Measurements from ENCODE around the gene CHIT1. TPM values are rescaled to one million over a fixed set of nuclear protein-coding genes. Genes with fewer than 3 reads are reported as not detected.
"Not testable (repeated sequence)": the region's sequence is repeated elsewhere in the genome, so short reads cannot be mapped to it uniquely, and the experiment has no call there.

The CHIT1 gene
- total RNA-seq, 2 experiments from 2014 or later: 0.39 to 0.50 TPM

- H3K36me3 Mint-ChIP-seq (ENCODE audit: low read depth); POLR2A ChIA-PET; ATAC-seq; DNase-seq; H3K4me3 Mint-ChIP-seq; CTCF ChIA-PET; H3K27ac Mint-ChIP-seq; H3K4me1 Mint-ChIP-seq (ENCODE audit: low read depth): not testable (repeated sequence)
- peaks cover 13% of the 10 kb centered on the region for H3K9me3 Mint-ChIP-seq (ENCODE audit: insufficient read depth)
- H3K27me3 Mint-ChIP-seq (ENCODE audit: low read depth): peaks cover 13% of the 10 kb centered on the region
Observed at GRCh38 chr1:203234901-203235300, 5.4 kb upstream of the CHIT1 start.

GRCh38 chr1:203228670-203229069 lies 803 bp downstream of the CHIT1 start:
- Mint-ChIP-seq H3K4me3 (no peak overlapping the region), H3K27me3 (ENCODE audit: low read depth) (peaks cover 12% of the 10 kb centered on the region), H3K27ac (no peak overlapping the region), H3K36me3 (ENCODE audit: low read depth) (no peaks in the 10 kb centered on the region), H3K4me1 (ENCODE audit: low read depth) (no peaks in the 10 kb centered on the region), H3K9me3 (ENCODE audit: insufficient read depth) (no peaks in the 10 kb centered on the region)
- ChIA-PET CTCF (interaction anchor here (1.7 kb wide), 1 partner anchor 12 kb away, joined by 6 read pairs; no protein-coding TSS in a partner anchor), POLR2A (no interaction called here)
- no peak for ATAC-seq
- DNase-seq: no peak

DNA sequence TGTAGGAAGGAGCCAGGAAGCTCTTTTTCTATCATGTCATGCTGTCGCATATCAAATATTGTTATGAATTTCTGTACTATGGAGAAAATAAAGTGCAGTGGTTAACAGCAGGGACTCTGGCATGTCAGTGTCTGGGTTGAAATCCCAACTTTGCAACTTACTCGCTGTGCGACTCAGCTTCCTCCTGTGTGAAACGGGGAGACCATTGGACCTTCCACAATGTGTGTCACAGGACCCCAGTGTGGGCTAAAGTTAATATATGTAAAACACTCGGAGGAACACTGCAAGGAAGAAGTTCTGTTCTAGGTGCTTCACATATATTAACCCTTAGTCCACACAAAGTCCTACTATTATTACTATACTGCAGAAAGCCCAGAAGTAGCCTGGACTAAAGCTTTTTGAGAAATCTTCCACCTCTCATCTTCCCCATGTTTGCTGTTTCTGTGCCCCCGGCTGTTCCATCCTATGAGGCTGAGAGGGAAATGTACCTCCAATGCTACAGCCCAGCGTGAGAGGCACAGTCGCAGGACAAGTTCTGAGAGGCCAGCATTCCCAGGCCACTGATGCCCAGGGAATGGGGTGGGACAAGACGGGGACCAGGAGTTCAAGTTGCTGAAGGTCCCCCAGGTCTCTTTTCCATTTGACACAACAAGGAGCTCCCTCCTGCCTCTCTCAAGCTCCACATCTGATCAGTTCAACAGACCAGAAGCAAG lies 1.9 kb downstream of the CHIT1 start:
- Mint-ChIP-seq H3K4me1 (ENCODE audit: low read depth) (no peaks in the 10 kb centered on the region), H3K9me3 (ENCODE audit: insufficient read depth) (no peaks in the 10 kb centered on the region), H3K27me3 (ENCODE audit: low read depth) (peaks cover 8% of the 10 kb centered on the region), H3K4me3 (no peak overlapping the region), H3K27ac (no peak overlapping the region), H3K36me3 (ENCODE audit: low read depth) (no peaks in the 10 kb centered on the region)
- CTCF ChIA-PET: interaction anchor here (1.7 kb wide), 1 partner anchor 11 kb away, joined by 6 read pairs; no protein-coding TSS in a partner anchor
- ATAC-seq (no peak), DNase-seq (no peak)
- POLR2A ChIA-PET: interaction anchor here (0.6 kb wide), 1 partner anchor 46 kb away, joined by 3 read pairs; no protein-coding TSS in a partner anchor

DNA sequence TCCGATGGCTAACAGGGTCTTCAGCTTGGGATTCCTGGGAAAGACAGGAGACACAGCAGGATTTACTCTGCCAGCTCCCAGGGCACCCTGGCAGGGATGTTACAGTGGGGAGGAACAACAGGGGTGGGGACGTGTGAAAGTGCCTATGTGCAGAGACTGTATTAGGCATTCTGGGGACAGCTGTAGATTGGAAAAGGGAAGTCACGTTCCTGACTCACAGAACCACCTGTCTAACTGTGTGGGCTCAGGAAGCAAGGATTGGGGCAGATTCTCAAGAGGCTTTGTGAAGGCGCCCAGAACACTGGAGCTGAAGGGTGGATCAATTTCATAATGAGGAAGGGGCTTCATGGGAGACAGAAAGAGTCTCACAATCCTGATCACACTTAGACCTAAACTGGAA lies 4.4 kb downstream of the CHIT1 start:
- Mint-ChIP-seq H3K36me3 (ENCODE audit: low read depth) (no peaks in the 10 kb centered on the region), H3K4me3 (no peak overlapping the region), H3K27ac (no peak overlapping the region), H3K9me3 (ENCODE audit: insufficient read depth) (no peaks in the 10 kb centered on the region), H3K4me1 (ENCODE audit: low read depth) (no peaks in the 10 kb centered on the region), H3K27me3 (ENCODE audit: low read depth) (peaks cover 2% of the 10 kb centered on the region)
- ATAC-seq (no peak), DNase-seq (no peak)
- ChIA-PET POLR2A (no interaction called here), CTCF (interaction anchor here (1.9 kb wide), 1 partner anchor 9 kb away, joined by 7 read pairs; no protein-coding TSS in a partner anchor)

GRCh38 chr1:203223012-203223775 lies 6.3 kb downstream of the CHIT1 start:
- no peaks in the 10 kb centered on the region for H3K4me1 Mint-ChIP-seq (ENCODE audit: low read depth)
- no peak overlapping the region for H3K4me3 Mint-ChIP-seq
- no peaks in the 10 kb centered on the region for H3K9me3 Mint-ChIP-seq (ENCODE audit: insufficient read depth)
- no peak overlapping the region for H3K27ac Mint-ChIP-seq
- H3K36me3 Mint-ChIP-seq (ENCODE audit: low read depth): no peaks in the 10 kb centered on the region
- CTCF ChIA-PET: no interaction called here
- peaks cover 4% of the 10 kb centered on the region for H3K27me3 Mint-ChIP-seq (ENCODE audit: low read depth)
- POLR2A ChIA-PET: no interaction called here
- DNase-seq: no peak
- no peak for ATAC-seq

DNA sequence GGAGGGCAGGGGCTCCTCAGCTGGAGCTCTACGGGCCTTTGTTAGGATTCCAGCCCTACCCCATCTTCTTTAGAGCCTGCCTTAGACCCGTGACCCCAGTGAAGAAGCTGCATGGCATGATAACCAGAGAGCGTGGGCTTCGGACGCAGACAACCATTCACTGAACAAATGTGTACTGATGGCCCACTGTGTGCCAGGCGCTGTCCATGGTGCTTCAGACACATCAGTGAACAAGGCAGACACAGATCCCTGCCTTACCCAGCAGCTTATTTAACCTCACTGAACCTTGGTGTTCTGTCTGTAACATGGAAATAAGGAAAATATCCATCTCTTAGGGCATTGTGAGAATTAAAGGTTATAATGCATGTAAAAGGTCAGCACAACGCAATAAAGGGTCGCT lies 9.5 kb downstream of the CHIT1 start:
- no peak for DNase-seq
- ChIA-PET POLR2A (no interaction called here), CTCF (interaction anchor here (1.1 to 8.4 kb wide), 2 partner anchors 48 to 180 kb away, joined by 3 to 116 read pairs; no protein-coding TSS in a partner anchor)
- no peak overlapping the region for H3K27ac Mint-ChIP-seq
- no peaks in the 10 kb centered on the region for H3K4me1 Mint-ChIP-seq (ENCODE audit: low read depth)
- H3K4me3 Mint-ChIP-seq: no peak overlapping the region
- peaks cover 5% of the 10 kb centered on the region for H3K27me3 Mint-ChIP-seq (ENCODE audit: low read depth)
- no peaks in the 10 kb centered on the region for H3K9me3 Mint-ChIP-seq (ENCODE audit: insufficient read depth)
- ATAC-seq: no peak
- no peaks in the 10 kb centered on the region for H3K36me3 Mint-ChIP-seq (ENCODE audit: low read depth)

GRCh38 chr1:203219171-203219570 lies 10.3 kb downstream of the CHIT1 start:
- H3K9me3 Mint-ChIP-seq (ENCODE audit: insufficient read depth): no peaks in the 10 kb centered on the region
- H3K4me3 Mint-ChIP-seq: no peak overlapping the region
- ChIA-PET POLR2A (no interaction called here), CTCF (interaction anchor here (1.1 to 8.4 kb wide), 3 partner anchors 48 to 179 kb away, joined by 3 to 116 read pairs (median 51); no protein-coding TSS in a partner anchor)
- H3K27ac Mint-ChIP-seq: no peak overlapping the region
- no peaks in the 10 kb centered on the region for H3K4me1 Mint-ChIP-seq (ENCODE audit: low read depth)
- H3K36me3 Mint-ChIP-seq (ENCODE audit: low read depth): no peaks in the 10 kb centered on the region
- H3K27me3 Mint-ChIP-seq (ENCODE audit: low read depth): peaks cover 5% of the 10 kb centered on the region
- DNase-seq (no peak), ATAC-seq (no peak)

DNA sequence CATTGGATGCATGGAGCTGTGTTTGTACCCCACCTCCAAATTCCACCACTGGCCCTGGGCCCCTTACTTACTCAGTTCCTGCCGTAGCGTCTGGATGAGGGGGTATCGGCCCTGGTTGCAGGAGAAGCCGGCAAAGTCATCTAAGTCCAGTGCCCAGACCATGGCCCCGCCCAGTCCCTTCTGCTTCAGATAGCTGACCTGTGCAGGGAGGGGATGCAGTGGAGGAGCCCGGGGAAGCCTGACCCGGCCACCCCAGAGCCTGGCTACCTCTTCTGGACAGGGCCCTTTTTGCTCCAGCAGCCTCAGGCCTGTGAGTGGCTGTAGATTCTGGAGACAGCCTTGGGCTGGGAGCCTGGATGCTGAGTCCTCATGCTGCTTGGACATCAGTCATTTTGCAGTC lies 11.8 kb downstream of the CHIT1 start:
- Mint-ChIP-seq H3K27me3 (ENCODE audit: low read depth) (peaks cover 5% of the 10 kb centered on the region), H3K4me1 (ENCODE audit: low read depth) (no peaks in the 10 kb centered on the region), H3K4me3 (no peak overlapping the region), H3K36me3 (ENCODE audit: low read depth) (no peaks in the 10 kb centered on the region), H3K9me3 (ENCODE audit: insufficient read depth) (no peaks in the 10 kb centered on the region), H3K27ac (no peak overlapping the region)
- POLR2A ChIA-PET: no interaction called here
- CTCF ChIA-PET: interaction anchor here (0.9 to 8.4 kb wide), 9 partner anchors 11 to 178 kb away, joined by 3 to 116 read pairs (median 4); no protein-coding TSS in a partner anchor
- no peak for DNase-seq
- no peak for ATAC-seq

DNA sequence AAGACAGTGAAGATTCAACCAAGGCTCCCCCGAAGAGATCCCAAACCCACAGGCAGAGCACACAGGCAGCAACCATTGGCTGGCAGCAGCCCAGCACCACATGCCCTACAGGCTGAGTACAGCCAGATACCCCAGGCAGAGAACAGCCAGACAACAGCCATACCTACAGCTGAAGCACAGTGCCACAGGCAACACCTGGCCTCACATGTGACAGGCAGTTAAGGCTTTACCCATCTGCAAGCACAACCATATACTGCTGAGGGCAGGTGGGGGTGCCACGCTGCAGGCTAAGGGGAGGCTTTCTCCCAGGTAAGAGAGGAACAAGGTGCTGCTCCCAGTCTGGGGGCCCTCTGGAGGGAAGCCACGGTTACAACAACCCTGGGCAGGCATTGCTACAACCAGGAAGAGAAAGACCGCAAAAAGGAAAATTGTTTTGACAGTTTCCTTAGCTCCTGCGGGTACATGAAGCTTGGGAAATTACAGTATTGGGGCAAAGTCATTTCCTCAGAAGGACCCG lies 12.3 kb downstream of the CHIT1 start:
- Mint-ChIP-seq H3K27ac (no peak overlapping the region), H3K4me1 (ENCODE audit: low read depth) (no peaks in the 10 kb centered on the region), H3K27me3 (ENCODE audit: low read depth) (peaks cover 5% of the 10 kb centered on the region), H3K4me3 (no peak overlapping the region), H3K9me3 (ENCODE audit: insufficient read depth) (no peaks in the 10 kb centered on the region), H3K36me3 (ENCODE audit: low read depth) (no peaks in the 10 kb centered on the region)
- POLR2A ChIA-PET: no interaction called here
- DNase-seq (no peak), ATAC-seq (no peak)
- CTCF ChIA-PET: interaction anchor here (0.8 to 8.4 kb wide), 16 partner anchors 10 to 187 kb away, joined by 3 to 116 read pairs (median 4); no protein-coding TSS in a partner anchor

- ChIA-PET CTCF (interaction anchor here (0.6 to 8.4 kb wide), 34 partner anchors 8 to 346 kb away, joined by 3 to 116 read pairs (median 4); no protein-coding TSS in a partner anchor), POLR2A (no interaction called here)
- H3K27ac Mint-ChIP-seq: no peak overlapping the region
- H3K36me3 Mint-ChIP-seq (ENCODE audit: low read depth): no peaks in the 10 kb centered on the region
- no peak overlapping the region for H3K4me3 Mint-ChIP-seq
- DNase-seq (peak; percentile 70), ATAC-seq (peak; percentile 75)
- H3K27me3 Mint-ChIP-seq (ENCODE audit: low read depth): peaks cover 5% of the 10 kb centered on the region
- H3K4me1 Mint-ChIP-seq (ENCODE audit: low read depth): no peaks in the 10 kb centered on the region
- no peaks in the 10 kb centered on the region for H3K9me3 Mint-ChIP-seq (ENCODE audit: insufficient read depth)
Observed at GRCh38 chr1:203216274-203217138, 13.0 kb downstream of the CHIT1 start.

GRCh38 chr1:203215573-203215972 lies 13.9 kb downstream of the CHIT1 start:
- Mint-ChIP-seq H3K27me3 (ENCODE audit: low read depth) (peaks cover 5% of the 10 kb centered on the region), H3K9me3 (ENCODE audit: insufficient read depth) (no peaks in the 10 kb centered on the region), H3K36me3 (ENCODE audit: low read depth) (no peaks in the 10 kb centered on the region), H3K4me3 (no peak overlapping the region), H3K27ac (no peak overlapping the region), H3K4me1 (ENCODE audit: low read depth) (no peaks in the 10 kb centered on the region)
- POLR2A ChIA-PET: no interaction called here
- CTCF ChIA-PET: interaction anchor here (0.9 to 8.4 kb wide), 23 partner anchors 9 to 290 kb away, joined by 3 to 116 read pairs (median 4); no protein-coding TSS in a partner anchor
- no peak for DNase-seq
- ATAC-seq: no peak
